H9 (cell line): Measurements from ENCODE around the gene RILP. TPM values are rescaled to one million over a fixed set of nuclear protein-coding genes. Genes with fewer than 3 reads are reported as not detected.

ENCODE experiments used
- DNase-seq: peaks from one replicate; pipeline ENCODE4 v3.0.0-alpha.2; 2017
- H2AFZ ChIP-seq: one replicate; pipeline ENCODE4 v1.6.1; 2013; ENCODE audit warnings: mild to moderate bottlenecking, low read length, control low read depth, moderate library complexity
- H2AK5ac ChIP-seq: 2 replicates; pipeline ENCODE4 v1.6.1; 2013; ENCODE audit warnings: low read length, control low read depth, mixed read lengths; ENCODE audit not compliant: insufficient read length
- H2BK120ac ChIP-seq: one replicate; pipeline ENCODE4 v1.6.1; 2013; ENCODE audit warnings: low read depth, mild to moderate bottlenecking, low read length, control low read depth, inconsistent platforms; ENCODE audit not compliant: poor library complexity, severe bottlenecking
- H2BK12ac ChIP-seq: 2 replicates; pipeline ENCODE4 v1.6.1; 2013; ENCODE audit warnings: low read length, control low read depth, mixed read lengths, low read depth; ENCODE audit not compliant: insufficient read length
- H2BK15ac ChIP-seq: 2 replicates; pipeline ENCODE4 v1.6.1; 2013; ENCODE audit warnings: low read depth, low read length, control low read depth
- H2BK20ac ChIP-seq: one replicate; pipeline ENCODE4 v1.6.1; 2013; ENCODE audit warnings: low read depth, mild to moderate bottlenecking, low read length, control low read depth, inconsistent platforms; ENCODE audit not compliant: poor library complexity, severe bottlenecking
- H2BK5ac ChIP-seq: 2 replicates; pipeline ENCODE4 v1.6.1; 2013; ENCODE audit warnings: low read length, control low read depth, mixed read lengths; ENCODE audit not compliant: insufficient read length
- H3K14ac ChIP-seq: 2 replicates; pipeline ENCODE4 v1.6.1; 2013; ENCODE audit warnings: low read length, control low read depth; ENCODE audit not compliant: insufficient read depth
- H3K18ac ChIP-seq: 2 replicates; pipeline ENCODE4 v1.6.1; 2013; ENCODE audit warnings: low read depth, mild to moderate bottlenecking, mixed read lengths, low read length, control low read depth; ENCODE audit not compliant: insufficient read length
- H3K23ac ChIP-seq: 2 replicates; pipeline ENCODE4 v1.6.1; 2013; ENCODE audit warnings: low read length, control low read depth, mixed read lengths, low read depth; ENCODE audit not compliant: insufficient read length
- H3K23me2 ChIP-seq: 2 replicates; pipeline ENCODE4 v1.6.1; 2013; ENCODE audit warnings: low read depth, mild to moderate bottlenecking, mixed read lengths, low read length, control low read depth; ENCODE audit not compliant: insufficient read length, poor library complexity, severe bottlenecking
- H3K27ac ChIP-seq: 2 replicates; pipeline ENCODE4 v1.5.1; 2013; ENCODE audit warnings: low read length, control low read depth, mixed read lengths, low read depth; ENCODE audit not compliant: insufficient read length
- H3K27me3 ChIP-seq: 2 replicates; pipeline ENCODE4 v1.6.1; 2013; ENCODE audit warnings: low read length, control low read depth, inconsistent platforms; ENCODE audit not compliant: insufficient read depth
- H3K4ac ChIP-seq: 2 replicates; pipeline ENCODE4 v1.6.1; 2013; ENCODE audit warnings: low read depth, mild to moderate bottlenecking, control low read depth, inconsistent platforms, low read length, moderate library complexity
- H3K4me1 ChIP-seq: 2 replicates; pipeline ENCODE4 v1.6.1; 2013; ENCODE audit warnings: low read length, control low read depth, inconsistent platforms; ENCODE audit not compliant: insufficient read depth
- H3K4me2 ChIP-seq: 2 replicates; pipeline ENCODE4 v1.6.1; 2013; ENCODE audit warnings: low read length, control low read depth, mixed read lengths; ENCODE audit not compliant: insufficient read length, insufficient read depth
- H3K56ac ChIP-seq: 2 replicates; pipeline ENCODE4 v1.6.1; 2013; ENCODE audit warnings: low read depth, mild to moderate bottlenecking, mixed read lengths, low read length, control low read depth; ENCODE audit not compliant: insufficient read length
- H3K79me1 ChIP-seq: 2 replicates; pipeline ENCODE4 v1.6.1; 2013; ENCODE audit warnings: low read depth, mild to moderate bottlenecking, moderate library complexity, low read length, control low read depth, inconsistent platforms; ENCODE audit not compliant: insufficient read depth, poor library complexity, severe bottlenecking
- H3K79me2 ChIP-seq: 2 replicates; pipeline ENCODE4 v1.6.1; 2013; ENCODE audit warnings: low read length, control low read depth, inconsistent platforms; ENCODE audit not compliant: insufficient read depth
- H3K9ac ChIP-seq: 2 replicates; pipeline ENCODE4 v1.6.1; 2013; ENCODE audit warnings: low read length, control low read depth, mixed read lengths; ENCODE audit not compliant: insufficient read length; ENCODE audit errors: extremely low read depth
- H3K9me3 ChIP-seq: one replicate; pipeline ENCODE4 v1.6.1; 2013; ENCODE audit warnings: low read depth, low read length, inconsistent platforms; ENCODE audit not compliant: control insufficient read depth
- H3T11ph ChIP-seq: one replicate; pipeline ENCODE4 v1.6.1; 2013; ENCODE audit warnings: mild to moderate bottlenecking, low read length, control low read depth, inconsistent platforms
- H4K20me1 ChIP-seq: one replicate; pipeline ENCODE4 v1.6.1; 2013; ENCODE audit not compliant: control insufficient read depth, insufficient read length, insufficient read depth
- H4K5ac ChIP-seq: 2 replicates; pipeline ENCODE4 v1.6.1; 2013; ENCODE audit warnings: low read depth, mild to moderate bottlenecking, mixed read lengths, low read length, control low read depth; ENCODE audit not compliant: insufficient read length
- H4K8ac ChIP-seq: replicated peaks from 2 replicates; pipeline ENCODE4 v1.6.1; 2013; ENCODE audit warnings: low read length, control low read depth, mixed read lengths, low read depth; ENCODE audit not compliant: insufficient read length
- H4K91ac ChIP-seq: 2 replicates; pipeline ENCODE4 v1.6.1; 2013; ENCODE audit warnings: low read depth, mild to moderate bottlenecking, moderate library complexity, mixed read lengths, low read length, control low read depth; ENCODE audit not compliant: insufficient read length
- H3K27ac Mint-ChIP-seq, 3 experiments: 2 replicates in 2 of 3; 3 replicates in 1 of 3; pipeline ENCODE4 v1.8.0; 2020 to 2021; ENCODE audit warnings: mixed read lengths in 3 of 3, mild to moderate bottlenecking in 1 of 3, moderate library complexity in 1 of 3
- H3K27me3 Mint-ChIP-seq: 2 replicates; pipeline ENCODE4 v1.8.0; 2021; ENCODE audit warnings: low read depth, mild to moderate bottlenecking, moderate library complexity, mixed read lengths
- H3K36me3 Mint-ChIP-seq, 3 experiments: 2 replicates in 2 of 3; 3 replicates in 1 of 3; pipeline ENCODE4 v1.8.0; 2020 to 2021; ENCODE audit warnings: low read depth in 3 of 3, mixed read lengths in 3 of 3; ENCODE audit not compliant: insufficient read depth in 1 of 3
- H3K4me1 Mint-ChIP-seq, 2 experiments: 2 replicates each; pipeline ENCODE4 v1.8.0; 2020; ENCODE audit warnings: mixed read lengths in 2 of 2
- H3K4me3 Mint-ChIP-seq, 2 experiments: 2 replicates in 1 of 2; 3 replicates in 1 of 2; pipeline ENCODE4 v1.8.0; 2020 to 2021; ENCODE audit warnings: mild to moderate bottlenecking in 2 of 2, mixed read lengths in 2 of 2, moderate library complexity in 1 of 2
- H3K9me3 Mint-ChIP-seq, 2 experiments: 2 replicates in 1 of 2; 3 replicates in 1 of 2; pipeline ENCODE4 v1.8.0; 2020; ENCODE audit warnings: mild to moderate bottlenecking in 2 of 2, mixed read lengths in 2 of 2, moderate library complexity in 1 of 2
- CTCF ChIP-seq: fragments of 200-600 bp; sonication (generic); conservative IDR thresholded peaks from 3 replicates; pipeline ENCODE4 v1.8.0; 2021; ENCODE audit warnings: antibody characterized with exemption, mild to moderate bottlenecking
- WGBS: extraction: QIAGEN DNeasy Blood & Tissue Kit; methylation state at CpG from one replicate; pipeline ENCODE4 v1.1.7; 2013; ENCODE audit warnings: missing lambda C conversion rate, low lambda C conversion rate, mixed read lengths; ENCODE audit not compliant: insufficient read length; ENCODE audit errors: extremely low coverage; 5-methylcytosine and 5-hydroxymethylcytosine counted together
- total RNA-seq: library from RNA; stranded (reverse); gene quantifications from 2 replicates; pipeline ENCODE4 v1.2.1, GENCODE V29; 2021

The RILP gene
- total RNA-seq, 1 experiment from 2014 or later = 5.4 TPM

- TF ChIP-seq CTCF = no peak
- no peak overlapping the region for H3K9ac ChIP-seq
- no peak overlapping the region for H4K8ac ChIP-seq
- no peaks in the 10 kb centered on the region for H3K79me1 ChIP-seq
- H3K4me2 ChIP-seq = no peak overlapping the region
- H3K79me2 ChIP-seq = no peaks in the 10 kb centered on the region
- DNase-seq = no peak
- H3K27ac ChIP-seq = no peak overlapping the region
- H2AK5ac ChIP-seq = no peak overlapping the region
- Mint-ChIP-seq H3K27me3 (no peaks in the 10 kb centered on the region), H3K27ac (no peak overlapping the region), H3K4me1 (peaks cover 3% of the 10 kb centered on the region in 2 experiments), H3K4me3 (no peak overlapping the region), H3K9me3 (no peaks in the 10 kb centered on the region), H3K36me3 (peaks cover 5 to 12% (median 7%) of the 10 kb centered on the region in 3 experiments; a peak in 6 of 7 replicates)
- H4K91ac ChIP-seq = no peak overlapping the region
- H2BK12ac ChIP-seq = no peak overlapping the region
- no peak overlapping the region for H3K4ac ChIP-seq
- H3K4me1 ChIP-seq = no peaks in the 10 kb centered on the region
- H2BK120ac ChIP-seq = no peak overlapping the region
- WGBS = no CpG with 5 or more reads among the region's 13 CpGs
- no peaks in the 10 kb centered on the region for H4K20me1 ChIP-seq
- no peak overlapping the region for H2BK5ac ChIP-seq
- no peak overlapping the region for H3K56ac ChIP-seq
- no peak overlapping the region for H3K23ac ChIP-seq
- H3T11ph ChIP-seq = no peak overlapping the region
- H2BK15ac ChIP-seq = no peak overlapping the region
- H3K18ac ChIP-seq = no peak overlapping the region
- no peaks in the 10 kb centered on the region for H3K23me2 ChIP-seq
- H3K14ac ChIP-seq = no peak overlapping the region
- H2BK20ac ChIP-seq = no peak overlapping the region
- no peak overlapping the region for H4K5ac ChIP-seq
- H3K27me3 ChIP-seq = no peaks in the 10 kb centered on the region
- no peaks in the 10 kb centered on the region for H3K9me3 ChIP-seq
- H2AFZ ChIP-seq = no peak overlapping the region
Observed at GRCh38 chr17:1616101-1616500, 33.6 kb downstream of the RILP start.
